ENCODE data around the gene PRDM2.

Gene PRDM2

GRCh38 chr1:13836631-13837030, 136.6 kb downstream of the PRDM2 start:
- TF ChIP-seq ZNF529 (tag by site-specific recombination; IDR thresholded peaks at IDR 0.05; ENCODE audit: insufficient replicate concordance) (peak; percentile 92), TSHZ1 (tag by site-specific recombination; IDR thresholded peaks at IDR 0.05; ENCODE audit: borderline replicate concordance) (no peak), ZBTB7A (tag by site-specific recombination; IDR thresholded peaks at IDR 0.05; ENCODE audit: low read depth) (no peak), ZIC2 (tag by site-specific recombination; IDR thresholded peaks at IDR 0.05) (no peak), ZBTB21 (tag by site-specific recombination; IDR thresholded peaks at IDR 0.05) (no peak), ZFHX2 (tag by site-specific recombination; conservative IDR thresholded peaks at IDR 0.05) (no peak)
- Histone ChIP-seq H3K36me3 (ENCODE audit: control insufficient read depth in 2 of 2, insufficient read depth in 1 of 2, low read length in 2 of 2) (no peaks in the 10 kb centered on the region), H3K27ac (ENCODE audit: extremely low read depth, low read depth, low read length) (no peak overlapping the region), H3K4me3 (ENCODE audit: low read depth, low read length) (no peak overlapping the region), H3K9me3 (ENCODE audit: control insufficient read depth, insufficient read depth, low read depth, low read length) (no peaks in the 10 kb centered on the region), H3K4me1 (ENCODE audit: control insufficient read depth, insufficient read depth, low read length) (no peaks in the 10 kb centered on the region)
- POLR2A ChIA-PET: no interaction called here
- CTCF ChIA-PET: no interaction called here

- POLR2A ChIA-PET: no interaction called here
- Histone ChIP-seq H3K36me3 (ENCODE audit: control insufficient read depth in 2 of 2, insufficient read depth in 1 of 2, low read length in 2 of 2) (no peaks in the 10 kb centered on the region), H3K4me1 (ENCODE audit: control insufficient read depth, insufficient read depth, low read length) (no peaks in the 10 kb centered on the region), H3K27ac (ENCODE audit: extremely low read depth, low read depth, low read length) (no peak overlapping the region), H3K4me3 (ENCODE audit: low read depth, low read length) (no peak overlapping the region), H3K9me3 (ENCODE audit: control insufficient read depth, insufficient read depth, low read depth, low read length) (no peaks in the 10 kb centered on the region)
- CTCF ChIA-PET: no interaction called here
- TF ChIP-seq GFI1B (tag by site-specific recombination; IDR thresholded peaks at IDR 0.05): no peak
- no peak for TF ChIP-seq ZNF837 (tag by site-specific recombination; IDR thresholded peaks at IDR 0.05)
- no peak for TF ChIP-seq YY1 (tag by site-specific recombination; IDR thresholded peaks at IDR 0.05)
- TF ChIP-seq ZNF366 (tag by site-specific recombination; conservative IDR thresholded peaks at IDR 0.05): peak; percentile 59; the same call in 1 of the 2 replicates
- TF ChIP-seq ZNF138 (tag by site-specific recombination; IDR thresholded peaks at IDR 0.05; ENCODE audit: borderline replicate concordance): no peak
- no peak for TF ChIP-seq ZNF2 (tag by site-specific recombination; IDR thresholded peaks at IDR 0.05)
- TF ChIP-seq ZNF529 (tag by site-specific recombination; IDR thresholded peaks at IDR 0.05; ENCODE audit: insufficient replicate concordance): no peak
- no peak for TF ChIP-seq ZNF777 (tag by site-specific recombination; IDR thresholded peaks at IDR 0.05; ENCODE audit: borderline replicate concordance)
- TF ChIP-seq TSHZ1 (tag by site-specific recombination; IDR thresholded peaks at IDR 0.05; ENCODE audit: borderline replicate concordance): no peak
These were observed 138.2 kb downstream of the PRDM2 start for GRCh38 chr1:13838236-13838635.

GRCh38 chr1:13842497-13842896, 142.5 kb downstream of the PRDM2 start:
- POLR2A ChIA-PET: no interaction called here
- Histone ChIP-seq H3K4me1 (ENCODE audit: control insufficient read depth, insufficient read depth, low read length) (no peaks in the 10 kb centered on the region), H3K9me3 (ENCODE audit: control insufficient read depth, insufficient read depth, low read depth, low read length) (no peaks in the 10 kb centered on the region), H3K27ac (ENCODE audit: extremely low read depth, low read depth, low read length) (no peak overlapping the region), H3K36me3 (ENCODE audit: control insufficient read depth in 2 of 2, insufficient read depth in 1 of 2, low read length in 2 of 2) (no peaks in the 10 kb centered on the region), H3K4me3 (ENCODE audit: low read depth, low read length) (no peak overlapping the region)
- CTCF ChIA-PET: interaction anchor here (2.7 kb wide), 1 partner anchor 14 kb away, joined by 7 read pairs; no protein-coding TSS in a partner anchor
- TF ChIP-seq ZNF555 (tag by site-specific recombination; conservative IDR thresholded peaks at IDR 0.05) (no peak), ZNF416 (tag by site-specific recombination; IDR thresholded peaks at IDR 0.05) (no peak), ZNF18 (tag by site-specific recombination; IDR thresholded peaks at IDR 0.05) (no peak), EGR2 (tag by site-specific recombination; IDR thresholded peaks at IDR 0.05; ENCODE audit: low read depth) (no peak), ZBTB20 (tag by site-specific recombination; IDR thresholded peaks at IDR 0.05) (no peak), AEBP2 (tag by site-specific recombination; IDR thresholded peaks at IDR 0.05; ENCODE audit: borderline replicate concordance) (no peak), WT1 (tag by site-specific recombination; IDR thresholded peaks at IDR 0.05) (no peak)

Measured in HEK293 (cell line).